Measurements from ENCODE around the gene PRM1.

The PRM1 gene

GRCh38 chr16:11280616-11281522 lies at the start of gene PRM1:
Gene PRM1 (minus strand): TSS chr16:11281330. CDS start chr16:11281238, 92 bp downstream.
- Histone ChIP-seq H3K27me3 (ENCODE audit: control insufficient read depth, insufficient read depth, low read length) (no peaks in the 10 kb centered on the region), H3K9ac (ENCODE audit: low read length) (no peak within 1 kb of the TSS), H3K9me3 (ENCODE audit: control insufficient read depth, low read depth, low read length) (no peaks in the 10 kb centered on the region), H3K27ac (ENCODE audit: low read length) (no peak within 1 kb of the TSS), H3K36me3 (ENCODE audit: control insufficient read depth, low read depth, low read length) (no peaks in the 10 kb centered on the region), H3K4me1 (ENCODE audit: control insufficient read depth, low read depth, low read length) (no peaks in the 10 kb centered on the region), H3K4me3 (ENCODE audit: low read length) (no peak within 1 kb of the TSS)

GRCh38 chr16:11330526-11331237 lies 49.6 kb upstream of the PRM1 start:
- no peaks in the 10 kb centered on the region for H3K36me3 ChIP-seq (ENCODE audit: control insufficient read depth, low read depth, low read length)
- no peaks in the 10 kb centered on the region for H3K27me3 ChIP-seq (ENCODE audit: control insufficient read depth, insufficient read depth, low read length)
- H3K4me3 ChIP-seq (ENCODE audit: low read length): no peak overlapping the region
- peaks cover 20% of the 10 kb centered on the region for H3K4me1 ChIP-seq (ENCODE audit: control insufficient read depth, low read depth, low read length)
- H3K9ac ChIP-seq (ENCODE audit: low read length): no peak overlapping the region
- H3K9me3 ChIP-seq (ENCODE audit: control insufficient read depth, low read depth, low read length): no peaks in the 10 kb centered on the region
- no peak overlapping the region for H3K27ac ChIP-seq (ENCODE audit: low read length)

- Histone ChIP-seq H3K9me3 (ENCODE audit: control insufficient read depth, low read depth, low read length) (no peaks in the 10 kb centered on the region), H3K4me1 (ENCODE audit: control insufficient read depth, low read depth, low read length) (peaks cover 20% of the 10 kb centered on the region), H3K36me3 (ENCODE audit: control insufficient read depth, low read depth, low read length) (no peaks in the 10 kb centered on the region), H3K9ac (ENCODE audit: low read length) (no peak overlapping the region), H3K27ac (ENCODE audit: low read length) (peak overlapping the region; percentile 52), H3K4me3 (ENCODE audit: low read length) (no peak overlapping the region), H3K27me3 (ENCODE audit: control insufficient read depth, insufficient read depth, low read length) (no peaks in the 10 kb centered on the region)
Measured at GRCh38 chr16:11329891-11330290, 48.8 kb upstream of the PRM1 start.

GRCh38 chr16:11329071-11329491 lies 48.0 kb upstream of the PRM1 start:
- H3K36me3 ChIP-seq (ENCODE audit: control insufficient read depth, low read depth, low read length): no peaks in the 10 kb centered on the region
- H3K27me3 ChIP-seq (ENCODE audit: control insufficient read depth, insufficient read depth, low read length): no peaks in the 10 kb centered on the region
- H3K9ac ChIP-seq (ENCODE audit: low read length): peak overlapping the region; percentile 68
- peak overlapping the region; percentile 52 for H3K27ac ChIP-seq (ENCODE audit: low read length)
- H3K9me3 ChIP-seq (ENCODE audit: control insufficient read depth, low read depth, low read length): no peaks in the 10 kb centered on the region
- H3K4me1 ChIP-seq (ENCODE audit: control insufficient read depth, low read depth, low read length): peaks cover 20% of the 10 kb centered on the region
- H3K4me3 ChIP-seq (ENCODE audit: low read length): peak overlapping the region; percentile 47

GRCh38 chr16:11328172-11329070 lies 47.3 kb upstream of the PRM1 start:
- Histone ChIP-seq H3K4me1 (ENCODE audit: control insufficient read depth, low read depth, low read length) (peaks cover 20% of the 10 kb centered on the region), H3K27ac (ENCODE audit: low read length) (peak overlapping the region; percentile 52), H3K9me3 (ENCODE audit: control insufficient read depth, low read depth, low read length) (no peaks in the 10 kb centered on the region), H3K27me3 (ENCODE audit: control insufficient read depth, insufficient read depth, low read length) (no peaks in the 10 kb centered on the region), H3K4me3 (ENCODE audit: low read length) (peak overlapping the region; percentile 47), H3K36me3 (ENCODE audit: control insufficient read depth, low read depth, low read length) (no peaks in the 10 kb centered on the region), H3K9ac (ENCODE audit: low read length) (peak overlapping the region; percentile 68)

- Histone ChIP-seq H3K9ac (ENCODE audit: low read length) (no peak overlapping the region), H3K36me3 (ENCODE audit: control insufficient read depth, low read depth, low read length) (no peaks in the 10 kb centered on the region), H3K27me3 (ENCODE audit: control insufficient read depth, insufficient read depth, low read length) (no peaks in the 10 kb centered on the region), H3K4me3 (ENCODE audit: low read length) (no peak overlapping the region), H3K4me1 (ENCODE audit: control insufficient read depth, low read depth, low read length) (peaks cover 20% of the 10 kb centered on the region), H3K27ac (ENCODE audit: low read length) (peak overlapping the region; percentile 52), H3K9me3 (ENCODE audit: control insufficient read depth, low read depth, low read length) (no peaks in the 10 kb centered on the region)
Measured at GRCh38 chr16:11327277-11328171, 46.4 kb upstream of the PRM1 start.

- Histone ChIP-seq H3K27ac (ENCODE audit: low read length) (no peak overlapping the region), H3K4me3 (ENCODE audit: low read length) (no peak overlapping the region), H3K27me3 (ENCODE audit: control insufficient read depth, insufficient read depth, low read length) (no peaks in the 10 kb centered on the region), H3K9me3 (ENCODE audit: control insufficient read depth, low read depth, low read length) (no peaks in the 10 kb centered on the region), H3K36me3 (ENCODE audit: control insufficient read depth, low read depth, low read length) (no peaks in the 10 kb centered on the region), H3K9ac (ENCODE audit: low read length) (no peak overlapping the region), H3K4me1 (ENCODE audit: control insufficient read depth, low read depth, low read length) (peaks cover 20% of the 10 kb centered on the region)
Measured at GRCh38 chr16:11326737-11327276, 45.7 kb upstream of the PRM1 start.

- Histone ChIP-seq H3K9me3 (ENCODE audit: control insufficient read depth, low read depth, low read length) (no peaks in the 10 kb centered on the region), H3K4me1 (ENCODE audit: control insufficient read depth, low read depth, low read length) (peaks cover 20% of the 10 kb centered on the region), H3K27ac (ENCODE audit: low read length) (no peak overlapping the region), H3K36me3 (ENCODE audit: control insufficient read depth, low read depth, low read length) (no peaks in the 10 kb centered on the region), H3K4me3 (ENCODE audit: low read length) (no peak overlapping the region), H3K27me3 (ENCODE audit: control insufficient read depth, insufficient read depth, low read length) (no peaks in the 10 kb centered on the region), H3K9ac (ENCODE audit: low read length) (no peak overlapping the region)
Measured at GRCh38 chr16:11326084-11326736, 45.1 kb upstream of the PRM1 start.

- Histone ChIP-seq H3K36me3 (ENCODE audit: control insufficient read depth, low read depth, low read length) (no peaks in the 10 kb centered on the region), H3K4me1 (ENCODE audit: control insufficient read depth, low read depth, low read length) (peaks cover 20% of the 10 kb centered on the region), H3K9ac (ENCODE audit: low read length) (no peak overlapping the region), H3K4me3 (ENCODE audit: low read length) (no peak overlapping the region), H3K9me3 (ENCODE audit: control insufficient read depth, low read depth, low read length) (no peaks in the 10 kb centered on the region), H3K27ac (ENCODE audit: low read length) (no peak overlapping the region), H3K27me3 (ENCODE audit: control insufficient read depth, insufficient read depth, low read length) (no peaks in the 10 kb centered on the region)
Measured at GRCh38 chr16:11325404-11326083, 44.4 kb upstream of the PRM1 start.
